Measurements from ENCODE around the gene COL16A1.
A peak's percentile ranks its signal among the peaks of the same experiment; 100 is the strongest.

DNA sequence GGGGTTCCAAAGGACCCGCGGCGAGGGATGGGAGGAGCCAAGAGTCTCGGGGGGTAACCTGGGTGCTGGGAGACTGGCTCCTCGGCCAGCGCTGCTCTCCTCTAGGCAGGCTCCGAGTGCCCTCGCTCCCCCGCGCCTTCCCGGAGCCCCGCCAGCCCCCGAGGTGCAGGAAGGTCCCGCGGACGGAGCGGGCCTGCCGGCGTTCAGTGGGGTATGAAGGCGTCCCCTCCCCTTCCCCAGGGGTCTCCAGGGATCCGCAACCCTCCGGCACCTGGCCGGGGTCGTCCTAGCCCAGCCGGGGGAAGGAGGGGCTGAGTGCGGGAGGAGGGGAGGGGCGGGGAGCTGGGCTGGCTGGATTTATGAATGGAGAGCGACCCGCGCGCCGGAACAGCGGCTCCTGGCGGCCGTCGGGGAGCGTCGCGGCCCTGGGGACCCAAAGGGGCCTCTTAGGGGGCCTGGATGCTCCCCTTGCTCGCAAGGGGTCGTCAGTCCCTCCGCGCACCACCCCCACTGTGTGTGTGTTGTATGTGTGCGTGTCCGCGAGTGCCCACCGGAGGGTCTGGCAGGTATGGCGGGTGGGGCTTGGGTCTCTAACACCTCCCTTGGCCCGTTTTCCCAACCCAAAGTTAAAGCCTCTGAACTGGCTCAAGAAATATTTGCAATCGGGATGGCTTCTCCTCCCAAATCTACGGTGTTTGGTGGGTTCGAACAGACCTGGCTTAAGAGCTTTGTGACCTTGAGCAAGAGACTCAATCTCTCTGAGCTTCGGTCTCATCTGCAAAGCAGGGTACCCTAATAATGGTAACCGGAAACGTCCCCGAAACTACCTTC, 85.7 kb downstream of the COL16A1 start:
- TF ChIP-seq POLR2A (IDR thresholded peaks at IDR 0.05) (no peak), CTCF (IDR thresholded peaks at IDR 0.05) (peak; percentile 68 to 83 (median 74))

Data from tibial nerve (tissue), 3 donors.